ENCODE data around the gene TPCN1. TPM values are rescaled to one million over a fixed set of nuclear protein-coding genes. Genes with fewer than 3 reads are reported as not detected.

Gene TPCN1
- total and polyA plus RNA-seq, 2 experiments from 2014 or later = 14.4 to 16.2 TPM

GRCh38 chr12:113332688-113333417, 111.6 kb downstream of the TPCN1 start (continued):
- TF ChIP-seq, protein P1, sequence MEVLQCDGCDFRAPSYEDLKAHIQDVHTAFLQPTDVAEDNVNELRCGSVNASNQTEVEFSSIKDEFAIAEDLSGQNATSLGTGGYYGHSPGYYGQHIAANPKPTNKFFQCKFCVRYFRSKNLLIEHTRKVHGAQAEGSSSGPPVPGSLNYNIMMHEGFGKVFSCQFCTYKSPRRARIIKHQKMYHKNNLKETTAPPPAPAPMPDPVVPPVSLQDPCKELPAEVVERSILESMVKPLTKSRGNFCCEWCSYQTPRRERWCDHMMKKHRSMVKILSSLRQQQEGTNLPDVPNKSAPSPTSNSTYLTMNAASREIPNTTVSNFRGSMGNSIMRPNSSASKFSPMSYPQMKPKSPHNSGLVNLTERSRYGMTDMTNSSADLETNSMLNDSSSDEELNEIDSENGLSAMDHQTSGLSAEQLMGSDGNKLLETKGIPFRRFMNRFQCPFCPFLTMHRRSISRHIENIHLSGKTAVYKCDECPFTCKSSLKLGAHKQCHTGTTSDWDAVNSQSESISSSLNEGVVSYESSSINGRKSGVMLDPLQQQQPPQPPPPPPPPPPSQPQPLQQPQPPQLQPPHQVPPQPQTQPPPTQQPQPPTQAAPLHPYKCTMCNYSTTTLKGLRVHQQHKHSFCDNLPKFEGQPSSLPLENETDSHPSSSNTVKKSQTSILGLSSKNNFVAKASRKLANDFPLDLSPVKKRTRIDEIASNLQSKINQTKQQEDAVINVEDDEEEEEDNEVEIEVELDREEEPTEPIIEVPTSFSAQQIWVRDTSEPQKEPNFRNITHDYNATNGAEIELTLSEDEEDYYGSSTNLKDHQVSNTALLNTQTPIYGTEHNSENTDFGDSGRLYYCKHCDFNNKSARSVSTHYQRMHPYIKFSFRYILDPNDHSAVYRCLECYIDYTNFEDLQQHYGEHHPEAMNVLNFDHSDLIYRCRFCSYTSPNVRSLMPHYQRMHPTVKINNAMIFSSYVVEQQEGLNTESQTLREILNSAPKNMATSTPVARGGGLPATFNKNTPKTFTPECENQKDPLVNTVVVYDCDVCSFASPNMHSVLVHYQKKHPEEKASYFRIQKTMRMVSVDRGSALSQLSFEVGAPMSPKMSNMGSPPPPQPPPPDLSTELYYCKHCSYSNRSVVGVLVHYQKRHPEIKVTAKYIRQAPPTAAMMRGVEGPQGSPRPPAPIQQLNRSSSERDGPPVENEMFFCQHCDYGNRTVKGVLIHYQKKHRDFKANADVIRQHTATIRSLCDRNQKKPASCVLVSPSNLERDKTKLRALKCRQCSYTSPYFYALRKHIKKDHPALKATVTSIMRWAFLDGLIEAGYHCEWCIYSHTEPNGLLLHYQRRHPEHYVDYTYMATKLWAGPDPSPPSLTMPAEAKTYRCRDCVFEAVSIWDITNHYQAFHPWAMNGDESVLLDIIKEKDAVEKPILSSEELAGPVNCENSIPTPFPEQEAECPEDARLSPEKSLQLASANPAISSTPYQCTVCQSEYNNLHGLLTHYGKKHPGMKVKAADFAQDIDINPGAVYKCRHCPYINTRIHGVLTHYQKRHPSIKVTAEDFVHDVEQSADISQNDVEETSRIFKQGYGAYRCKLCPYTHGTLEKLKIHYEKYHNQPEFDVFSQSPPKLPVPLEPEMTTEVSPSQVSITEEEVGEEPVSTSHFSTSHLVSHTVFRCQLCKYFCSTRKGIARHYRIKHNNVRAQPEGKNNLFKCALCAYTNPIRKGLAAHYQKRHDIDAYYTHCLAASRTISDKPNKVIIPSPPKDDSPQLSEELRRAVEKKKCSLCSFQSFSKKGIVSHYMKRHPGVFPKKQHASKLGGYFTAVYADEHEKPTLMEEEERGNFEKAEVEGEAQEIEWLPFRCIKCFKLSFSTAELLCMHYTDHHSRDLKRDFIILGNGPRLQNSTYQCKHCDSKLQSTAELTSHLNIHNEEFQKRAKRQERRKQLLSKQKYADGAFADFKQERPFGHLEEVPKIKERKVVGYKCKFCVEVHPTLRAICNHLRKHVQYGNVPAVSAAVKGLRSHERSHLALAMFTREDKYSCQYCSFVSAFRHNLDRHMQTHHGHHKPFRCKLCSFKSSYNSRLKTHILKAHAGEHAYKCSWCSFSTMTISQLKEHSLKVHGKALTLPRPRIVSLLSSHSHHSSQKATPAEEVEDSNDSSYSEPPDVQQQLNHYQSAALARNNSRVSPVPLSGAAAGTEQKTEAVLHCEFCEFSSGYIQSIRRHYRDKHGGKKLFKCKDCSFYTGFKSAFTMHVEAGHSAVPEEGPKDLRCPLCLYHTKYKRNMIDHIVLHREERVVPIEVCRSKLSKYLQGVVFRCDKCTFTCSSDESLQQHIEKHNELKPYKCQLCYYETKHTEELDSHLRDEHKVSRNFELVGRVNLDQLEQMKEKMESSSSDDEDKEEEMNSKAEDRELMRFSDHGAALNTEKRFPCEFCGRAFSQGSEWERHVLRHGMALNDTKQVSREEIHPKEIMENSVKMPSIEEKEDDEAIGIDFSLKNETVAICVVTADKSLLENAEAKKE (CRISPR knock-in tag; IDR thresholded peaks at IDR 0.05) = no peak
- no peak for TF ChIP-seq ZNF114 (CRISPR knock-in tag; IDR thresholded peaks at IDR 0.05)
- no peak for TF ChIP-seq ETS1 (IDR thresholded peaks at IDR 0.05)
- TF ChIP-seq ZNF331 (CRISPR knock-in tag; IDR thresholded peaks at IDR 0.05; ENCODE audit: low read depth) = no peak
- no peak for TF ChIP-seq EZH2 (IDR thresholded peaks at IDR 0.05; ENCODE audit: low read depth, unreplicated experiment)

GRCh38 chr12:113333418-113333750, 112.1 kb downstream of the TPCN1 start:
- Histone ChIP-seq H3F3A (replicated peaks; ENCODE audit: low read depth) (no peaks in the 10 kb centered on the region), H3K4me1 (ENCODE audit: insufficient read depth) (peaks cover 14% of the 10 kb centered on the region), H4K20me1 (replicated peaks; ENCODE audit: insufficient read depth) (no peaks in the 10 kb centered on the region), H3K27ac (ENCODE audit: low read depth) (no peak overlapping the region), H3K79me2 (replicated peaks; ENCODE audit: insufficient read depth) (no peaks in the 10 kb centered on the region), H3K4me2 (peak overlapping the region; percentile 85; the same call in 1 of the 2 replicates), H3K27me3 (ENCODE audit: insufficient read depth) (peaks cover 10% of the 10 kb centered on the region), H3K36me3 (ENCODE audit: insufficient read depth) (no peaks in the 10 kb centered on the region; the same call in 1 of the 2 replicates), H2AFZ (no peak overlapping the region), H3K4me3 (no peak overlapping the region), H3K9me2 (ENCODE audit: insufficient read depth) (no peaks in the 10 kb centered on the region)
- Mint-ChIP-seq H3K27ac (no peak overlapping the region), H3K4me3 (no peak overlapping the region), H3K27me3 (ENCODE audit: insufficient read depth, low read depth, poor library complexity) (peaks cover 31% of the 10 kb centered on the region), H3K4me1 (peaks cover 10% of the 10 kb centered on the region), H3K36me3 (ENCODE audit: low read depth) (peaks cover 16% of the 10 kb centered on the region), H3K9me3 (no peaks in the 10 kb centered on the region)
- DNase-seq (ENCODE audit: low spot score) = no peak
- ATAC-seq = no peak
- TF ChIP-seq NANOG (IDR thresholded peaks at IDR 0.05; ENCODE audit: borderline replicate concordance) (no peak), JUNB (IDR thresholded peaks at IDR 0.05; ENCODE audit: unreplicated experiment) (no peak), ZNF331 (CRISPR knock-in tag; IDR thresholded peaks at IDR 0.05; ENCODE audit: low read depth) (no peak), STAT1 (IDR thresholded peaks at IDR 0.05; ENCODE audit: unreplicated experiment) (no peak), ZNF114 (CRISPR knock-in tag; IDR thresholded peaks at IDR 0.05) (no peak), EZH2phosphoT487 (IDR thresholded peaks at IDR 0.05; ENCODE audit: unreplicated experiment) (no peak), POLR2AphosphoS5 (IDR thresholded peaks at IDR 0.05; ENCODE audit: low read depth) (no peak), ETS1 (IDR thresholded peaks at IDR 0.05) (no peak), CREB1 (CRISPR knock-in tag; IDR thresholded peaks at IDR 0.05; ENCODE audit: low read depth) (no peak), EZH2 (IDR thresholded peaks at IDR 0.05; ENCODE audit: low read depth, unreplicated experiment) (no peak)
- TF ChIP-seq, protein P2, sequence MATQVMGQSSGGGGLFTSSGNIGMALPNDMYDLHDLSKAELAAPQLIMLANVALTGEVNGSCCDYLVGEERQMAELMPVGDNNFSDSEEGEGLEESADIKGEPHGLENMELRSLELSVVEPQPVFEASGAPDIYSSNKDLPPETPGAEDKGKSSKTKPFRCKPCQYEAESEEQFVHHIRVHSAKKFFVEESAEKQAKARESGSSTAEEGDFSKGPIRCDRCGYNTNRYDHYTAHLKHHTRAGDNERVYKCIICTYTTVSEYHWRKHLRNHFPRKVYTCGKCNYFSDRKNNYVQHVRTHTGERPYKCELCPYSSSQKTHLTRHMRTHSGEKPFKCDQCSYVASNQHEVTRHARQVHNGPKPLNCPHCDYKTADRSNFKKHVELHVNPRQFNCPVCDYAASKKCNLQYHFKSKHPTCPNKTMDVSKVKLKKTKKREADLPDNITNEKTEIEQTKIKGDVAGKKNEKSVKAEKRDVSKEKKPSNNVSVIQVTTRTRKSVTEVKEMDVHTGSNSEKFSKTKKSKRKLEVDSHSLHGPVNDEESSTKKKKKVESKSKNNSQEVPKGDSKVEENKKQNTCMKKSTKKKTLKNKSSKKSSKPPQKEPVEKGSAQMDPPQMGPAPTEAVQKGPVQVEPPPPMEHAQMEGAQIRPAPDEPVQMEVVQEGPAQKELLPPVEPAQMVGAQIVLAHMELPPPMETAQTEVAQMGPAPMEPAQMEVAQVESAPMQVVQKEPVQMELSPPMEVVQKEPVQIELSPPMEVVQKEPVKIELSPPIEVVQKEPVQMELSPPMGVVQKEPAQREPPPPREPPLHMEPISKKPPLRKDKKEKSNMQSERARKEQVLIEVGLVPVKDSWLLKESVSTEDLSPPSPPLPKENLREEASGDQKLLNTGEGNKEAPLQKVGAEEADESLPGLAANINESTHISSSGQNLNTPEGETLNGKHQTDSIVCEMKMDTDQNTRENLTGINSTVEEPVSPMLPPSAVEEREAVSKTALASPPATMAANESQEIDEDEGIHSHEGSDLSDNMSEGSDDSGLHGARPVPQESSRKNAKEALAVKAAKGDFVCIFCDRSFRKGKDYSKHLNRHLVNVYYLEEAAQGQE (IDR thresholded peaks at IDR 0.05; ENCODE audit: unreplicated experiment) = no peak
